ELR (cell line): ENCODE measurements around the gene ZNF594.
"Not testable (repeated sequence)": the region's sequence is repeated elsewhere in the genome, so short reads cannot be mapped to it uniquely, and the experiment has no call there.

Experiments
- DNase-seq: peaks from one replicate; pipeline ENCODE4 v3.0.0-alpha.2; 2015; ENCODE audit warnings: low read depth

ZNF594 gene

GRCh38 chr17:5201011-5201410 lies 9.3 kb upstream of the ZNF594 start:
- DNase-seq: no peak

GRCh38 chr17:5200360-5200759 lies 8.7 kb upstream of the ZNF594 start:
- no peak for DNase-seq

- no peak for DNase-seq
Observed at GRCh38 chr17:5198472-5198871, 6.8 kb upstream of the ZNF594 start.

GRCh38 chr17:5194346-5194745 lies 2.7 kb upstream of the ZNF594 start:
- peak; percentile 34 for DNase-seq

- DNase-seq: no peak
Observed at GRCh38 chr17:5184288-5184687, 7.4 kb downstream of the ZNF594 start.

- DNase-seq: no peak
Observed at GRCh38 chr17:5183410-5183793, 8.3 kb downstream of the ZNF594 start.

GRCh38 chr17:5182597-5183409 lies 8.9 kb downstream of the ZNF594 start:
- DNase-seq: no peak

GRCh38 chr17:5181509-5182305 lies 10.0 kb downstream of the ZNF594 start:
- no peak for DNase-seq

- DNase-seq: no peak
Observed at GRCh38 chr17:5179003-5179402, 12.7 kb downstream of the ZNF594 start.

- DNase-seq: not testable (repeated sequence)
Observed at GRCh38 chr17:5175027-5175426, 16.6 kb downstream of the ZNF594 start.

GRCh38 chr17:5165791-5166564 lies 25.7 kb downstream of the ZNF594 start:
- peak; percentile 79 for DNase-seq

- DNase-seq: no peak
Observed at GRCh38 chr17:5164436-5164835, 27.2 kb downstream of the ZNF594 start.

- not testable (repeated sequence) for DNase-seq
Observed at GRCh38 chr17:5161793-5162192, 29.9 kb downstream of the ZNF594 start.

- not testable (repeated sequence) for DNase-seq
Observed at GRCh38 chr17:5160702-5161101, 31.0 kb downstream of the ZNF594 start.

GRCh38 chr17:5146122-5146521 lies 45.5 kb downstream of the ZNF594 start:
- not testable (repeated sequence) for DNase-seq

GRCh38 chr17:5142877-5143276 lies 48.8 kb downstream of the ZNF594 start:
- not testable (repeated sequence) for DNase-seq

GRCh38 chr17:5139458-5139732 lies 52.3 kb downstream of the ZNF594 start:
- no peak for DNase-seq

GRCh38 chr17:5138616-5139457 lies 52.8 kb downstream of the ZNF594 start:
- DNase-seq: no peak

GRCh38 chr17:5138198-5138544 lies 53.5 kb downstream of the ZNF594 start:
- DNase-seq: not testable (repeated sequence)

- not testable (repeated sequence) for DNase-seq
Observed at GRCh38 chr17:5137511-5138197, 54.0 kb downstream of the ZNF594 start.
